ENCODE measurements around the gene APOE. TPM values are rescaled to one million over a fixed set of nuclear protein-coding genes. Genes with fewer than 3 reads are reported as not detected.

APOE gene
- total and polyA plus RNA-seq, 2 of the 13 experiments (the other 11 are each of a cell fraction or from before 2014, with no cell fraction given) = 1,328 to 1,470 TPM

GRCh38 chr19:44890366-44891015 lies 15.1 kb upstream of the APOE start (continued):
- TF ChIP-seq ZNF788 (CRISPR knock-in tag; IDR thresholded peaks at IDR 0.05; ENCODE audit: borderline replicate concordance) (peak; percentile 65; the same call in 1 of the 2 replicates), NFAT5 (CRISPR knock-in tag; IDR thresholded peaks at IDR 0.05) (no peak), ZNF383 (CRISPR knock-in tag; IDR thresholded peaks at IDR 0.05; ENCODE audit: borderline replicate concordance) (no peak), HNF1A (IDR thresholded peaks at IDR 0.05; ENCODE audit: low read depth) (no peak; the same call in 1 of the 2 replicates), HNF1A (CRISPR knock-in tag; IDR thresholded peaks at IDR 0.05; ENCODE audit: borderline replicate concordance) (peak; percentile 59; the same call in 1 of the 2 replicates), TMF1 (CRISPR knock-in tag; IDR thresholded peaks at IDR 0.05; ENCODE audit: low read depth) (no peak), SSRP1 (CRISPR knock-in tag; IDR thresholded peaks at IDR 0.05) (0 out of 2 replicates have a peak, but pooled peaks have one; percentile 8), TEF (CRISPR knock-in tag; IDR thresholded peaks at IDR 0.05) (no peak), ZBTB10 (CRISPR knock-in tag; IDR thresholded peaks at IDR 0.05; ENCODE audit: borderline replicate concordance) (no peak), HNF4A (CRISPR knock-in tag; IDR thresholded peaks at IDR 0.05) (peak; percentile 60), ZNF724P (CRISPR knock-in tag; IDR thresholded peaks at IDR 0.05; ENCODE audit: borderline replicate concordance) (no peak), ZNF513 (CRISPR knock-in tag; conservative IDR thresholded peaks at IDR 0.05) (no peak), ZNF781 (CRISPR knock-in tag; IDR thresholded peaks at IDR 0.05; ENCODE audit: borderline replicate concordance, not compliant biosample characterization) (no peak)

Measured in HepG2 (cell line).